GM12878 (cell line): ENCODE measurements around the gene CASK.

ENCODE experiments used
- EZH2 ChIP-seq: IDR thresholded peaks from 2 replicates; pipeline ENCODE4 v1.6.1; 2012; ENCODE audit warnings: low read depth, mild to moderate bottlenecking, control low read depth, inconsistent platforms, low read length, borderline replicate concordance; ENCODE audit not compliant: control insufficient read depth
- TF ChIP-seq, protein P1 (sequence below): fragments of 450-650 bp; IDR thresholded peaks from 2 replicates; pipeline ENCODE4 v1.6.1; 2017; ENCODE audit warnings: mild to moderate bottlenecking

DNA sequence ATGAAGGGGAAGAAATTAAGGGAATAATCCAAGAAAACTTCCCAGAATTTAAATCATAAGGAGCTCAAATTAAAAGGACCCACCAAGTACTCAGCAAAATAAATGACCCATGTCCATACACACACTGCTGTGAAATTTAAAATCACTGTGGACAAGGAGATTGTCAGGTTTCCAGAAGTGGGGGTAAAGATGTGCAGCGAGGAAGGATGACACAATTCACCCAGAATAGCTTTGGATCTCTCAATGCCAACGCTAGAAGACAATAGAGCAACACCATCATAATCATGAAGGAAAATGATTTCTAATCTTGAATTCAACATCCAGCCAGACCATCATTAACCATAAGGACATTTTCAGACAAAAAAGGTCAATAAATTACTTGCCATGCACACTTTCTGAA is 65.7 kb downstream of the CASK start:
- TF ChIP-seq, protein P1, sequence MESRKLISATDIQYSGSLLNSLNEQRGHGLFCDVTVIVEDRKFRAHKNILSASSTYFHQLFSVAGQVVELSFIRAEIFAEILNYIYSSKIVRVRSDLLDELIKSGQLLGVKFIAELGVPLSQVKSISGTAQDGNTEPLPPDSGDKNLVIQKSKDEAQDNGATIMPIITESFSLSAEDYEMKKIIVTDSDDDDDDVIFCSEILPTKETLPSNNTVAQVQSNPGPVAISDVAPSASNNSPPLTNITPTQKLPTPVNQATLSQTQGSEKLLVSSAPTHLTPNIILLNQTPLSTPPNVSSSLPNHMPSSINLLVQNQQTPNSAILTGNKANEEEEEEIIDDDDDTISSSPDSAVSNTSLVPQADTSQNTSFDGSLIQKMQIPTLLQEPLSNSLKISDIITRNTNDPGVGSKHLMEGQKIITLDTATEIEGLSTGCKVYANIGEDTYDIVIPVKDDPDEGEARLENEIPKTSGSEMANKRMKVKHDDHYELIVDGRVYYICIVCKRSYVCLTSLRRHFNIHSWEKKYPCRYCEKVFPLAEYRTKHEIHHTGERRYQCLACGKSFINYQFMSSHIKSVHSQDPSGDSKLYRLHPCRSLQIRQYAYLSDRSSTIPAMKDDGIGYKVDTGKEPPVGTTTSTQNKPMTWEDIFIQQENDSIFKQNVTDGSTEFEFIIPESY, result no peak
- no peak for TF ChIP-seq EZH2
